ENCODE data around the gene TEX50. TPM values are rescaled to one million over a fixed set of nuclear protein-coding genes. Genes with fewer than 3 reads are reported as not detected.
"Not testable (repeated sequence)": the region's sequence is repeated elsewhere in the genome, so short reads cannot be mapped to it uniquely, and the experiment has no call there.

The TEX50 gene, protein sequence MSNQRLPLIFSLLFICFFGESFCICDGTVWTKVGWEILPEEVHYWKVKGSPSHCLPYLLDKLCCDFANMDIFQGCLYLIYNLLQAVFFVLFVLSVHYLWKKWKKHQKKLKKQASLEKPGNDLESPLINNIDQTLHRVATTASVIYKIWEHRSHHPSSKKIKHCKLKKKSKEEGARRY
- not detected in 2 replicates for total RNA-seq (2014; rRNA removed; shearing (Covaris generic))
- polyA plus RNA-seq (2014; cell fraction: nucleus; rRNA removed), result not detected in 2 replicates

DNA sequence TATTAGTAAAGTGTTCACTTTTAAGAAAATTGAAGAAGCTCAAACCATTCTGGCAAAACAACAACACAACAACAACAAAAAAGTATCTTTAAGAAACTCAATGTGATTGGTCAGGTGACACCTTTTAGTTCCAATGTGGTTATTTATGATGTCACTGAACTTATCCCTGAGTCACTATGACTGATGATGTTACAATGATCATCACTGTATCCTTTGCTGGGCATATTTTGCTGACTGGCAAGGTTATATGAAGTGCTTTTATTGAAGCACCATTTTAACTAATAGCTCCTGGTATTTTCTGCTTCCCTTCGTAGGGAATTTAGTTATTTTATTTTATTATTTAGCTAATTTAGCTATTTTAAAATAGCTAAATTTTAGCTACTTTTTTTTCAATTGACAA, at the start of gene TEX50:
TSS of gene TEX50 (plus strand) at position 223 of the 400 bp plus-strand sequence. CDS start 184 bp downstream, outside the sequence.
- peak; percentile 14 for DNase-seq (ENCODE audit: extremely low read depth, low read depth)

DNA sequence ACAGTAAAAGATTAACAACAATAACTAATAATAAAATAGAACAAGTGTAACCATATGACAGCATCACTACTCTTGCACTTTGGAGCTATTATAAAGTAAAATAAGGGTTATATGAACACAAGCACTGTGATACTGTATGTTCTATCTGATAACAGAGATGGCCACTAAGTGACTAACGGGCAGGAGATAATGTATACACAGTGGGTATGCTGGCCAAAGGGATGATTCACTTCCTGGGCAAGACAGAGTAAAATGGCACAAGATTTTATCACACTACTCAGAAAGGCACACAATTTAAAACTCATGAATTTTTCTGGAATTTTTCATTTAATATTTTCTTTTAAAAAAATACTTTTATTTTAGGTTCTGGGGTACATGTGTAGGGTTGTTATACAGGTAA, 44.6 kb upstream of the TEX50 start:
- peak; percentile 56 for DNase-seq (ENCODE audit: extremely low read depth, low read depth)

DNA sequence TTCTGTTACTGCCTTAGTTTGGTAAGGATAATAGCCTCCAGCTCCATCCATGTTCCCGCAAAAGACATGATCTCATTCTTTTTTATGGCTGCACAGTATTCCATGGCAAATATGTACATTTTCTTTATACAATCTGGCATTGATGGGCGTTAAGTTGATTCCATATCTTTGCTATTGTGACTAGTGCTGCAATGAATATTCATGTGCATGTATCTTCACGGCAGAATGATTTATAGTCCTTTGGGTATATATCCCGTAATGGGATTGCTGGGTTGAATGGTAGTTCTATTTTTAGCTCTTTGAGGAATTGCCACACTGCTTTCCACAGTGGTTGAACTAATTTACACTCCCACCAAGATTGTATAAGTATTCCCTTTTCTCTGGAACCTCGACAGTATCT, 44.0 kb upstream of the TEX50 start:
- not testable (repeated sequence) for DNase-seq (ENCODE audit: extremely low read depth, low read depth)

DNA sequence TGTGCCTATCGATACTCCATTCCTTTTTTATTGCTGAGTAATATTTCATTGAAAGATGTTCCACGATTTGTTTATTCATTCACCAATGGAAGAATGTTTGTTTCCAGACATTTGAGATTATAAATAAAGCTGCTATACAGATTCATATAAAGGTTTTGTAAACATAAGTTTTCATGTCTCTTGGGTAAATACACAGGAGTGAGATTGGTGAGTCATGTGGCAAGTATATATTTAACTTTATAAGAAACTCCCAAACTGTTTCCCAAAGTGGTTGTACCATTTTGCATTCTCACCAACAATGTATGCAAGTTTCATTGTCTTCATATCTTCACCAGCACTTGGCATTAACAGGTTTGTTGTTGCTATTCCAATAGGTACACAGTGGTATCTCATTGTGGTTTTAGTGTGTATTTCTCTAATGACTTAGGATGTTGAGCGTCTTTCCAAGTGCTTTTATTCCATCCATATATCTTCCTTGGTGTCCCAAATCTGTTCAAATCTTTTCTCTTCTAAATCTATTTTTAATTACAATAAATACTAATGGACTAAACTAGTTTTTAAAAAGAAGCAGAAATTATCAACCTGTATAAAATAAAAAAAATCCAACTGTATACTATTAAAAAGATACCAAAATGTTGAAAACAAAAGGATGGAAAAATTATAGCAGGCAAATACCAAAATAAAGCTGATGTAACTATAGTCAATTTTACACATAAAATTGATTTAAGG, 38.9 kb upstream of the TEX50 start:
- no peak for DNase-seq (ENCODE audit: extremely low read depth, low read depth)

DNA sequence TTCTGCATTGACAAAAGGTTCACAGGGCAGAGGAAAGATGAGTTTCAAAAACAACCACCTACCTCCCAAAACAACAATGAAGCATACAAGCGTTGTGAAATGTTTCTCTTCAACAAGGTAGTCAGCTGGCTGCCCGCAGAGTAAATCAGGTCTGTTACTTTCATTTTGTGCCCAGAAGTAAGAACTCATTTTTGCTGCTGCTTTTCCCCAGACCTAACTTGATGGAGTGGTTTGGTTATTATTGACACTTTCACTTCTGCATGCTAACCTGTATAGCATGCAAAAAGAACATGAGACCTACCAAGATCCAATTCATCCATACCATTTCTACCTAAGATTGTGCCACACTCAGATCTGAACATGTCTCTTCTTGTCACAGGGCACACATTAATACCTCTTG, 33.5 kb upstream of the TEX50 start:
- DNase-seq (ENCODE audit: extremely low read depth, low read depth), result no peak

DNA sequence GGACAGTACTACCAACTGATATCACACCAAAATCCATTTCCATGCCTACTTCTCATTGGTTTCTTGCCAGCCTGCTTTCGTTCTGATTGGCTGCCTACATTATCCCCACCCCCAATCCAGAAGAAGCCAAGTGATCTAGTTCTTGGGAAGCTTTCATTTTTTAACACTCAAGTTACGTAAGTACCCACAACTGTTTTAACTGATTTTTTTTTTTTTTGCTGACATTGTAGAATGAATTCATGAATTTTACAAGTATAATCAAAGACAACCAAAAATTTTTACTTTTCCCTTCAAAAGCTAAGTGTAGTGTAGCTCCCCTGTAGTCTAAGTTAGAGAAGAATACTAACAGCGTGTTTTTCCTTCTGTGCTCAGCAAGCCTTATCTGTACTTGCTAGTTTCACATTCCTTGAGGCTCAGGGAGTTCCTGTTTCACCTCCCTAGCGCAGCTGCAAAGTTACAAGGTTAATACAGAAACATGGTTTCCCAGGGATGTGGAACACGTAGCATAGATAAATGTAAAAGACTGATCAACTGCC, 32.0 kb upstream of the TEX50 start, which contains the start of gene SLC9C2:
TSS of gene SLC9C2 (minus strand) at position 17 of the 536 bp plus-strand sequence. CDS start 1,296 bp downstream, outside the sequence.
- no peak for DNase-seq (ENCODE audit: extremely low read depth, low read depth)

DNA sequence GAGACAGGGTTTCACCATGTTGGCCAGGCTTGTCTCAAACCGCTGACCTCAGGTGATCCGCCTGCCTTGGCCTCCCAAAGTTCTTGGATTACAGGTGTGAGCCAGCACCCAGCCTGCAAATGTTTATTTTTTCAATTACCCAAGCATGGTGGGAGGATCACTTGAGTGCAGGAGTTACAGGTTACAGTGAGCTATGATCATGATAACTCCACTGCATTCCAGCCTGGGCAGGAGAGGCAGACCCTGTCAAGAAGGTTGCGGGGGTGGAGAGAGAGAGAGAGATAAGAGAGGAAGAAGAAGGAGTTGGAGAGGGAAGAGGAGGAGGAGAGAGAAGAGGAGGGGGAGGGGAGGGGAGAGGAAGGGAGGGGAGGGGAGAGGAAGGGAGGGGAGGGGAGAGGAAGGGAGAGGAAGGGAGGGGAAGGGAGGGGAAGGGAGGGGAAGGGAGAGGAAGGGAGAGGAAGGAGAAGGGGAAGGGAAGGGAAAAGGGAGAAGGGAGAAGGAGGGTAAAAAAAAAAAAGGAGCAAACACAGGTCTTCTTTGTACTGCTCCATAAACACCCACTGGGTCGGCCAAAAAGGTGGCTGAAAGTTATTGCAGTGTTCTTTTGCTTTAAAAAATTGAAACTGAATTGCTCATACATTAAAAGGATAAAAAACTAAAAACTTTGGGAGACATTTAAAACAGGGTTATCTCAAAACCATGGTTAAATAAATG, 26.5 kb upstream of the TEX50 start:
- DNase-seq (ENCODE audit: extremely low read depth, low read depth), result no peak

DNA sequence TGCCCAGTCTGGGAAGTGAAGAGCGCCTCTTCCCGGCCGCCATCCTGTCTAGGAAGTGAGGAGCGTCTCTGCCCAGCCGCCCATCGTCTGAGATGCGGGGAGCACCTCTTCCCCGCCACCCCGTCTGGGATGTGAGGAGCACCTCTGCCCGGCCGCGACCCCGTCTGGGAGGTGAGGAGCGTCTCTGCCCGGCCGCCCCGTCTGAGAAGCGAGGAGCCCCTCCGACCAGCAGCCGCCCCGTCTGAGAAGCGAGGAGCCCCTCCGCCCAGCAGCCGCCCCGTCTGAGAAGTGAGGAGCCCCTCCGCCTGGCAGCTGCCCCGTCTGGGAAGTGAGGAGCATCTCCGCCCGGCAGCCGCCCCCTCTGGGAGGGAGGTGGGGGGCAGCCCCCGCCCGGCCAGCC, 22.1 kb upstream of the TEX50 start:
- DNase-seq (ENCODE audit: extremely low read depth, low read depth), result not testable (repeated sequence)

DNA sequence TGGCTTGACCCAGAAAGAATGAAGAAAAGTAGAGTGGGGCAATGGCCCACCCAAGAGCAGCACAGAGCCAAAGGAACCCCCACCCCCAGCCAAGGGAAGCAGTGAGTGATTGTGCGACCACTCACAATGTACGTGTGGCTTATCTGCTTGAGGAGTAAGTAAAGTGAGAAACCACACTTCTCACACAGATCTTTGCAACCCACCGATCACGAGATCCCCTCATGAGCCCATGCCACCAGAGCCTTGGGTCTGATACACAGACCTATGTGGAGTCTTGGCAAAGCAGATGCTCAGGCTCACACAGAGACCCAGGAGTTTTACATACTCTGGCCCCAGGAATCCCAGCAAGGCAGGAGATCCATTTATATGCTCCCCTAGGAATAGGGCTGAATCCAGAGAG, 18.3 kb upstream of the TEX50 start:
- DNase-seq (ENCODE audit: extremely low read depth, low read depth), result no peak

DNA sequence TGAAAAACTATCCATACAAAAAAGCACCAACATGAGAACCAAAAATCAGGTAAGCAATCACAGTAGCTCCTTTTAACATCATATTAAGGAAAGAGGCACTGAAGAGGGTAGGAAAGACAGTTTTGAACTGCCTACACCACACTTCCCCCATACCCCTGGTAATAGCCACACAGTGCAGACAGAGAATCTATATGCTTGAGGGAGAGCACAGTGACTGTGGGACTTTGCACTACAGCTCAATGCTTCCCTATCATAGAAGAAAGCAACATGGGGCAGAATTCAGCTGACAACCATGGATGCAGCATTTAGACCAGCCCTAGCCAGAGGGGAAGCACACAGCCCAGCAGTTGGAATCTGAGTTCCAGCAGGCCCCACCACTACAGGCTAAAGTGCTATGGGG, 7.9 kb upstream of the TEX50 start:
- no peak for DNase-seq (ENCODE audit: extremely low read depth, low read depth)

DNA sequence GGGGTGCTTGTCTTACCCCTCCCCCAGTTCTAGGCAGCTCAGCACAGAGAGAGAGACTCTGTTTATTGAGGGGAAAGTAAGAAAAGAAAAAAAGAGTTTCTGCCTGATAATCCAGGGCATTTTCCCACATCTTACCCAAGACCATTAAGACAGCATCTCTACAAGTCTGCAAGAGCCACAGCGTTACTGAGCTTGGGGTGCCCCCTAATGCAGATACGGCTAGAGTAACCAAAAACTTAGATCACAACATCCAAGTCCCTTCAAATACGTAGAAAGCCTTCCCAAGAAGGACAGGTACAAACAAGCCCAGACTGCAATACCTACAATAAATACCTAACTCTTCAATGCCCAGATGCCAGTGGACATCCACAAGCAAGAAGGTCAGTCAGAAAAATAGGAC, 6.2 kb upstream of the TEX50 start:
- DNase-seq (ENCODE audit: extremely low read depth, low read depth), result no peak

DNA sequence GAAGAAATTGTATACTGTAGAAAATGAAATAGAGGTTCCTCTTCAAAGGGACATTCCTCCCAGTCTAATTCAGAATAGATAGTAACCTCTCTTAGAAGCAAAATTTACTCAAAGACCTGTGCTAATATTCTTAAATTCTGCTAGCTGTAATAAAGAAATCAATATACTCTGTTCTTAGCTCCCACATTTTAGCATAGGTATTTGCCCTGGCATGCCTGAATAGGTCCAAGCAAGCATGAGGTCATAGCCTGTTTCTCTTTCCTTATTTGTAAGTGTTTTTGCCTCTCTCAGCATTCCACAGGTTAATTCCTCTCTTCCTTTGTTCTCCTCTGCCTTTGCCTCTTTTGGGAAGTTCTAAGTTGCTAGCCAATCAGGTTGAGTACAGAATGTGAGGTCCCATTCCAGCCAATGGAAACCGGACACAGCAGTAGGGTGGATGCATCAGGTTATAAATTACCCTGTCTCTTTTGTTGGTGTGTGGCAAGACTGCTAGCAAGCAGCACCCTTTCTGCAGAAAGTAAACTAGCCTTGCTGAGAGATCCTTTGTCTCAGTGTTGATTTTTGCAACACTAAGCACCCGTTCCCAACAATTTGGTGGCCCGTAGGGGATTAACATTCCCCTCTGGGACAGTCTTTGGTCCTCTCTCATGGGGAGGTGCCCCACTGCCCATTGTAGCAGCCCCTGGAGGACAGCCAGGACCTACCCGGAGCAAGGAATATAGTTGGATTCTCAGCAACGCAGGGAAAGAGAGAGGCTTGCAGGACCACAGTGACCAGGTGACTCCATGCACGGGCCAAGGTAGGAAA, 2.3 kb downstream of the TEX50 start:
- not testable (repeated sequence) for DNase-seq (ENCODE audit: extremely low read depth, low read depth)

DNA sequence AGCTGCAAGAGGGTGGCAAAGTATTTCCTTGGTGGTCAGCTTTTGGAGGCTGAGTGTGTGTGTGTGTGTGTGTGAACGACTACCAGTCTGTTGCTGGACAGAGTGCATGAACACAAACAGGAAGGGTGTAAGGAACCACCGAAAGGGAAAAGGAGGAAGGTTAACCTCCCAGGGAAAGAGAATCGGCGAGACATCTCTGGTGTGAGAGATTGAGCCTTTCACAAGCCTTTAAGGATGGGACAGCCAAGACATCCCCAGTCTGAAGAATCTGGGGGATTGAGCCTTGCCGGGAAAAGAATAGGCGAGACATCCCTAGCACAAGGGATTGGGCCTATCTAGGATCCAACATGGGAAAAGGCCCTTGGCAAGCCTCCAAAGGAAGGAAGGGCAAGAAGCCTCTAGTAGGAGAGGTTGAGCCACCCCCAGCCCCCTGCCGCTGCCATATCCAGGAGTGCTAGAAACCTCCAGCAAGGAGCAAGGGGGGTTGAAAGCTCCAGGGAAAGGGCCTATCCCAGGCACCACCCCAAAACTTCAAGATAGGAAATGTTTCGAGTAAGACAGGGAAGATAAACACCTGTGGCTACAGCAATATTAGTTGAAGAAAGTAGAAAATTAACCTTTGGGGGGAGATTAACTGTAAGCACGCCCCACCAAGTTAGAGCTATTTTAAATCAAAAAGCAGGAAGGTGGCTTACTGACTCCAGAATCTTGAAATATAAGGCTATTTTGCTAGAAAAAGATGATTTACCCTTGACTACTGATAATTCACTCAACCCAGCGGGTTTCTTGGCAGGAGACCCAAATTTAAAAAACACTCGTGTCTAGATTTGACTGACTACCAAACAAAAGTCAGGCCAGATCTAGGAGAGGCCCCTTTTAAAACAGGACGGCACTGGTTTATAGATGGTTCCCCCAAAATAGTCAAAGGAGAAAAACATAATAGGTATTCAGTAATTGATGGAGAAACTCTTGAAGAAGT, 3.2 kb downstream of the TEX50 start:
- no peak for DNase-seq (ENCODE audit: extremely low read depth, low read depth)

DNA sequence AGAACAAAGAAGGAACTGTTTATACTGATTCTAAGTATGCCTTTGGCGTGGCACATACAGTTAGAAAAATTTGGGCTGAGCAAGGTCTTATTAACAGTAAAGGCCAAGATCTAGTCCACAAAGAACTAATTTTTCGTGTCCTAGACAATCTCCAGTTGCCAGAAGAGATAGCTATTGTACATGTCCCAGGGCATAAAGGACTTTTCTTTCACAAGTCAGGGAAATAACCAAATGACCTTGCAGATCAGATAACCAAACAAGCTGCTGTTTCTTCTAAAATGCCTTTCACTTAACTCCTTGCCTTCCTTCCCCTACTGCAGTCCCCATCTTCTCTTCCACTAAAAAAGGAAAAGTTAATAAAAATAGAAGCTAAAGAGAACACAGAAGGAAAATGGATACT, 4.0 kb downstream of the TEX50 start:
- DNase-seq (ENCODE audit: extremely low read depth, low read depth), result no peak

DNA sequence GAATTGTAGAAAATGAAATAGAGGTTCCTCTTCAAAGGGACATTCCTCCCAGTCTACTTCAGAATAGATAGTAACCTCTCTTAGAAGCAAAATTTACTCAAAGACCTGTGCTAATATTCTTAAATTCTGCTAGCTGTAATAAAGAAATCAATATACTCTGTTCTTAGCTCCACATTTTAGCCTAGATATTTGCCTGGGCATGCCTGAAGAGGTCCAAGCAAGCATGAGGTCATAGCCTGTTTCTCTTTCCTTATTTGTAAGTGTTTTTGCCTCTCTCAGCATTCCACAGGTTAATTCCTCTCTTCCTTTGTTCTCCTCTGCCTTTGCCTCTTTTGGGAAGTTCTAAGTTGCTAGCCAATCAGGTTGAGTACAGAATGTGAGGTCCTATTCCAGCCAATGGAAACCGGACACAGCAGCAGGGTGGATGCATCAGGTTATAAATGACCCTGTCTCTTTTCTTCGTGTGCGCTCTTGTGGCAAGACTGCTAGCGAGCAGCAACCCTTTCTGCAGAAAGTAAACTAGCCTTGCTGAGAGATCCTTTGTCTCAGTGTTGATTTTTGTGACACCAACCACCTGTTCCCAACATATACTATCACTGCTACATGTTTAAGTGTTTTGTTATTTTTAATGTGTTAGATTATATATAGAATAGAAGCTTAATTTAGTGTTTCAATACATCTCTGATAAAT, 7.5 kb downstream of the TEX50 start:
- not testable (repeated sequence) for DNase-seq (ENCODE audit: extremely low read depth, low read depth)

DNA sequence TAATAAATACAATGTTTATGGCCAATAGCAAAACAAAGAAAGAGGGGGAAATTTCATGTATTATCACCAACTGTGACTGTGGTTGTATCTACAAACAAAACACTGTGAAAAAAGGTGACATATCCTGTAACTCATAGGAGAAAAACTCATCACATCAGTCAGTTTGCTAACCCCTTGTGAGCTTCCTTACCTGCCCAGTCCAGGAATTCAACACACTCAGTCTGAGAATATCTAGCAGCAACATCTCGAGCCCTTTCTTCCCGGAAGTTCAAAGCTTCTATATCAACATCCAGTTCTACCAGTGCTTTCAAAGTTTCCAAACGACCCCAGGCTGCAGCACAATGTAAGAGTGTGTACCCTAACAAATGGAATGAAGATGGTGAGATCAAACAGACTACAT, 11.5 kb downstream of the TEX50 start:
- no peak for DNase-seq (ENCODE audit: extremely low read depth, low read depth)

DNA sequence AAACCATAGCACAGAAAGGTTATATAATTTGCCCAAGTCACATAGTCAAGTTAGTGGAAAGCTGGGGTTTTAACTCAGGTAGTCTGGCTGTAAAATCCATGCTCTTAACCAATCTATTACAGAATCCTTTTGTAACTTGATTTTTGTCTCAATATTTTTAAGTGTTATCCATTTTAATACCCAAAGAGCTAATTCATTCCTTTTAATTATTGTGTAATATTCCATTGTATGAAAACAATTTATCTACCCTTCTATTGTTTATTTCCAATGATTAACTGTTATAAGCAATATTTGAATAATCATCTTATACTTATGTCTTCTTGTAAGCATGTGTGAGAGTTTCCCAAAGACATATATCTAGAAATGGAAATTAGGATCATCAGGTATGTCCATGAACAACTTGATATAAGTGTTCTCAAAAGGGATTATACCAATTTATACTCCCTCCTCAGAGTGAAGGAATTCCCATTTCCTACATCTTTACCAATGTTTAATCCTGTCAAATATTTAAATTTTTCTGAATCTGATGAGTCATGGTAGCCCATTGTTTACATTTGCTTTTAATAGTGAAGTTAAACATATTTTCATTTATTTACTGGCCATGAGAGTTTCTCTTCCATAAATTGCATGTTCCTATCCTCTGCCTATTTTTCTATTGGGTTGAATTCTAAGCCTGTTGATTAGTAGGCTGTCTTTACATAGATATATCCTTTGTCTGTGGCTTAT, 13.9 kb downstream of the TEX50 start:
- DNase-seq (ENCODE audit: extremely low read depth, low read depth), result no peak

DNA sequence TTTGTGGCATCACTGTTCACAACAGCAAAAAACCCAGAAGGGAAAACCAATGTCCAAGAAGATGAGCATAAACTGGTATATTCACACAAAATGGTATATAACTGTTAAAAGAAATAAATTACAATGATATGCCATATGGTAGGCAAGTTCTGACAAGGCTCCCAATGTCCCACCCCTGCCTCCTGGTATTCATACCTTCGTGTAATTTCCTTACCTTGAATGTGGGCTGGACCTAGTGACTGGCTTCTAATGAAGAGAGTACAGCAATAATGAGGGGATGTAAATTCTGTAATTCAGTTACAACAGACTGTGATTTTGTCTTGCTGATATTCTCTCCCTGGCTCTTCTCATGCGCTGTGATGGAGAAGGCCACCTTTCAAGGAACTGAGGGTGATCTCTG, 25.2 kb downstream of the TEX50 start:
- no peak for DNase-seq (ENCODE audit: extremely low read depth, low read depth)
